OCI-LY7 (cell line): ENCODE data around the gene SNX2.
"Not testable (repeated sequence)": the region's sequence is repeated elsewhere in the genome, so short reads cannot be mapped to it uniquely, and the experiment has no call there.

Experiments used
- EZH2phosphoT487 ChIP-seq: fragments of 200-600 bp; sonication (generic); IDR thresholded peaks from 2 replicates; pipeline ENCODE4 v1.6.1; 2018; ENCODE audit warnings: low read depth, borderline replicate concordance, mild to moderate bottlenecking, mixed run types, antibody characterized with exemption, low read length, moderate library complexity, mixed read lengths
- TF ChIP-seq, protein P1 (sequence below): fragments of 200-600 bp; sonication (generic); conservative IDR thresholded peaks from 2 replicates; pipeline ENCODE4 v1.5.1; 2014; ENCODE audit warnings: mild to moderate bottlenecking, antibody characterized with exemption, low read length, moderate library complexity, mixed read lengths

DNA sequence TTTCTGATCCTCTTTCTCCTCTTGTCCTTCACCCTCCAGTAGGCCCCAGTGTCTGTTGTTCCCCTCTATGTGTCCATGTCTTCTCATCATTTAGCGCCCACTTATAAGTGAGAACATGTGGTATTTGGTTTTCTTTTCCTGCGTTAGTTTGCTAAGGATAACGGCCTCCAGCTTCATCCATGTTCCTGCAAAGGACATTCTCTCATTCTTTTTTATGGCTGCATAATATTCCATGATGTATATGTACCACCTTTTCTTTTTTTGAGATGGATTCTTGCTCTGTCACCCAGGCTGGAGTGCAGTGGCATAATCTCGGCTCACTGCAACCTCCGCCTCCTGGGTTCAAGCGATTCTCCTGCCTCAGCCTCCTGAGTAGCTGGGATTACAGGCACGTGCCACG lies 82.7 kb downstream of the SNX2 start:
- TF ChIP-seq, protein P1, sequence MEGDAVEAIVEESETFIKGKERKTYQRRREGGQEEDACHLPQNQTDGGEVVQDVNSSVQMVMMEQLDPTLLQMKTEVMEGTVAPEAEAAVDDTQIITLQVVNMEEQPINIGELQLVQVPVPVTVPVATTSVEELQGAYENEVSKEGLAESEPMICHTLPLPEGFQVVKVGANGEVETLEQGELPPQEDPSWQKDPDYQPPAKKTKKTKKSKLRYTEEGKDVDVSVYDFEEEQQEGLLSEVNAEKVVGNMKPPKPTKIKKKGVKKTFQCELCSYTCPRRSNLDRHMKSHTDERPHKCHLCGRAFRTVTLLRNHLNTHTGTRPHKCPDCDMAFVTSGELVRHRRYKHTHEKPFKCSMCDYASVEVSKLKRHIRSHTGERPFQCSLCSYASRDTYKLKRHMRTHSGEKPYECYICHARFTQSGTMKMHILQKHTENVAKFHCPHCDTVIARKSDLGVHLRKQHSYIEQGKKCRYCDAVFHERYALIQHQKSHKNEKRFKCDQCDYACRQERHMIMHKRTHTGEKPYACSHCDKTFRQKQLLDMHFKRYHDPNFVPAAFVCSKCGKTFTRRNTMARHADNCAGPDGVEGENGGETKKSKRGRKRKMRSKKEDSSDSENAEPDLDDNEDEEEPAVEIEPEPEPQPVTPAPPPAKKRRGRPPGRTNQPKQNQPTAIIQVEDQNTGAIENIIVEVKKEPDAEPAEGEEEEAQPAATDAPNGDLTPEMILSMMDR, result not testable (repeated sequence)
- TF ChIP-seq EZH2phosphoT487, result not testable (repeated sequence)
